Activated naive CD4-positive, alpha-beta T cell (primary cell): ENCODE data around the gene ZMYM2.

ENCODE experiments used
- DNase-seq, 4 experiments: peaks; one replicate each; lab custom pipeline; 2025; lab: John Stamatoyannopoulos, UW

Gene ZMYM2

DNA sequence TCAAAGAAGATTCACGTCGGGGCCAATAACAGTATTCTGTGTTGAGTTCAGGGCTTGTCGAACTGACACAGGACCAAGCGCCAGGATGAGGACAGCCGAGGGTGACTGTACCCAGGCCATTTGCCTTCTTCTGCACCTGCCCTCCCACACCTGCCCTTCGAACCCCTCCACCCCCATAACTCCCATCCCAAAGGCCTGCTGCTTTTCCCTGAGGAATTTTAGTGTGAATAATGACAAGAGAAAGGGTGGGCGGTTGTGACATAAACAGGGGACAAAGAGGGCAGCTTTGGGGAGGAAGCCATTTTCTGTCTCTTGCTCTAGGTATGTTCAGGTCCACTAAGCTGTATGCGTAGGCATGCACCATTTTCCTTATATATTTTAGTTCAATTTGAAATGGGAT lies 176.2 kb downstream of the ZMYM2 start:
- no peak for DNase-seq

GRCh38 chr13:20136781-20137703 lies 178.5 kb downstream of the ZMYM2 start:
- DNase-seq, result peak in 1 of 4 experiments; percentile 13

DNA sequence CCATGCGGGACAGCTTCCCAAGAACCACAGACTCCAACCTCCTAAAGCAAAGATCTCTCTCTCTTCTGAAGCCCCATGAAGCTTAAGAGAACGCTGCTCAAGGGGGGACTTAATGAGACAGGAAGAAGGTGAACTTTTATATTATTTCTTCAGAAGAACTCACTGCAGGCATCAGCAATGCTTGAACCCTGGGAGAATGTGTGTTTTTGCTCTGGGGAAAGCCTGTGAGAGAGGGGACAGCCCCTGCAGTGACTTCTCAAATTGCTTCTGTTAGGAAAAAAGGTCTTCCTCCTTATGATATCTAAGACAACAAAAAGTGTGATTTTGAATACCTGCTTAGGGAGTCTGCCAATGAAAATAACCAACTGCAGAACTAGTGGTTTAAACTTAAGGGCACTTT lies 179.3 kb downstream of the ZMYM2 start:
- no peak for DNase-seq

DNA sequence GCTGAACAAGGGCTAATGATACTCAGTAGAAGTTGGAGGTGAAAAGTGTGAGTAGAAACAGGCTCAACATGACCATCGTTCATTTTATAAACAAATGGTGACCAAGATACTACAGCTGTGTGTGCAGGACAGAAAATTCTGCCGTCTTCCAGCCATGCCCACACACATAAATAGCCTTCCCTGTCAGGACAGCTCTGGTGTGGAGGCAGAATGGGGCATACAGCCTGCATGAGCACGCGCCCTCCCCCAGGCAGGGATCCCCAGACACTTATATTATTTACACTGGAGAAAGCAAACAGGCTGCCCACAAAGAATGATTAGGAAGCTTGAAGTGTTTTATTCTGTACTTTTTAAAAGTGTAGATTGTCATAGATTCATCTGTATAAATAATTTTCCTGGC lies 182.0 kb downstream of the ZMYM2 start:
- DNase-seq, result no peak
